ENCODE results near the gene SPTB.

SPTB gene

DNA sequence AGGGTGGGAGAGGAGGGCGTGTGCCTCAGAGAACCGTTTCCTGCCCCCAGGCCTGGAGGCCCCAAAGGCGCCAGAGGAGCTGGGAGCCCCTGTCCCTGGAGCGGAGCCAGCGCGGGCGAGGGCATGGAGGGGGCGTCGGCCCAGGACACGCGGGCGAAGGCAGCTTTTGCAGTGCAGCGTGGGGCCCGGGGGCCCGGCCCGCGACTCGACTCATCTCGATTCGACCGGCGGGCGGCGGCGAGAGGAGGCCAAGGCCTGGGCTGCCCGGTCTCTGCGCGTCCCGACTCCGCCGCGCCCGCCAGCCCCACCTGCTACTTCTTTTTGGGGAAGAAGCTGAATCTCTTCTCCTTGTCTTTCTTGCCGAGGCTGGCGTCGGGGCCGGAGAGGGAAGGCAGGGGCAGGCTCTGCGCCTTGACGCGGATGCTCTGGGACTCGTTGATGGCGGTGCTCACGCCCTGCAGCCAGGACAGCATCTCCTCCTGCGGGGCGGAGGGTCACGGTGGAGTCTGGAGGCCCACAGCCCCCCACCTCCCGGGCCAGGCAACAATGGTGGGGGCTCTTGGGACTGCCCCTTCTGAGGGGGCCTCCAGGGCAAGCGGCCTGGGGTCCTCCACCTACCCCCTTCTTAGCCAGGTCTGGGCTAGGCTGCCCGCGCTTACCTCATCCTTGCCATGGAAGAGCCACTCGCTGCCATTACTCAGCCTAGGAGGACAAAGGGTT, 130.6 kb downstream of the SPTB start:
- no peak for DNase-seq (ENCODE audit: low spot score)

DNA sequence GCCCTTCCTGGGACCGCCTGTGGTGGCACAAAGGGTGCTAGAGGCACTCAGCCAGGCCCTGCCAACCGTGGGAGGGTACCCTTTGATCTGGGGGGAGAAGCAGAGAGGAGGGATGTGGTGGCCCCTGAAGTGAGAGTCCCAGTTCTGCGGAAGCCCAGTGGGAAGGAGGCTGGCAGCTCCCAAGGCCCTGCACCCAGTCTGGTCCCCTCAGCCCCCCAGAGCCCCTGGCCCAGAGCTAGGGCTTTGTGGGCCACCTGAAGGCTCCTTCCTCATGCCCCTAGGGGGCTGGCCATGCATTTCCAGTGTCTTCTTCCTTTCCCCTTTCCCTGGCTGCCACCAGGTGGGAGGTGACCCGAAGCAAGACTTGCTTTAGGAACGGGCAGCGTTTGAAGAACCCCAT, 131.2 kb downstream of the SPTB start:
- DNase-seq (ENCODE audit: low spot score), result no peak

DNA sequence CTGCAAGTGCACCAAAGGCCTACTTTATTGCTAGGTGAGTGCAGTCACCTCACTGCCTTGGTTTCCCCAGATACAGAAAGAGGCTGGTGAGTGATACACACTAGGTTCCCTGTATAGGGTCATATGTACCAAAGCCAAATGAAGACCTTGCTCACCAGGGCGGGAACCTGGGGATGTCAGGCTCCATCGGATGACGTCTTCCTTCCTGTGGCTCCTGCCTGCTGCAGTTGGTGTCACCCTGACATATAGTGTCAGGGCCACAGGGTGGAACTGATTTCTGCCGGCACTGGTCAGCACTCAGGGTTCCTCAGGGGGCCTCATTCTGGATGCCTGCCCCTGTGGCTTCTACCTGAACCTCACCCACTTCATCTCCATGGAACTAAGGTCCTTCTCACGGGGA, 132.4 kb downstream of the SPTB start:
- no peak for DNase-seq (ENCODE audit: low spot score)

DNA sequence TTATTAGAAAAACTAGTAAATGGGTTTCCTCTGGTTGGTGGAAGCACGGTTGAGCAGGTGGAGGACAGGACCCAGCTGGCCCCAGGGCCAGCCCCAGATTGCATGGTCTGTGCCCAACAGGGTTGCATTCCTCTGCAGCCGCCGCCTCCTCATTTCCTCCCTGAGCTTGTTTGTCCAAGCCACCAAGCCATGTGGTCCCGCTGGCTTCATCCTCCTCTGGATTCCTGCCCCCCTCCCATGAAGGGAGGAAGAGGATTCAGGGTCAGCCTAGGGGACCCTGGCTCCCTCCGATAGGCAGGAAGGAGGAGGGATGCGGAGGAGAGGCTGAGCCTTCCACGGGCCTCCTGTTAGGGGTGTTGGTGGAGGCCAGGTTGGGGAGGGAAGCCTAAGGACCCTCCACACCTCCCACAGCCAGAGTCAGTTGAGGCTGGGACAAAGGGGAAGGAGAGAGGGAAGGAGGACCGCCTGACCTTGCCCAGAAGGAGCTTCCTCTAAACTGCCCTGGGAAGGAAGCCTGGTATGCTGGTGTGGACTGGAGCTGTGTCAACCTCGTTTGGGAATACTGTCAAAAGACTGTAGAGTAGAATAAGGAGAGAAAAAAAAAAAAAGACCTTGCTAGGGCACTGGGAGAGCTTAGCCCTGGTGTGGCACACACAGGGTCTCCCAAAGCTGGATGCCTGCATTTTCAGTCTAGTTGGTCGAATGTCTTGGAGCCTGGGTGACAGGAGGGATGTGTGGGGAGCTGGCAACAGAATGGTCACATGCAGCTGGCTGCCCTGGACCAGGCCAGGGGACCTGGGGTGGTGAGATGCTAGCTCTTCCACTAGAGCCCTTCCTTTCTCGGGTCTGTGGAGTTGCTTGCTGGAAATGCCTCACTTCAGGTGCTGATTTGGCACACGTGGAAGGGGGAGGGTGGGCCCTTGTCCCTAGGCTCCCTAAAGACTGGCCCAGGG, 133.1 kb downstream of the SPTB start:
- no peak for DNase-seq (ENCODE audit: low spot score)

DNA sequence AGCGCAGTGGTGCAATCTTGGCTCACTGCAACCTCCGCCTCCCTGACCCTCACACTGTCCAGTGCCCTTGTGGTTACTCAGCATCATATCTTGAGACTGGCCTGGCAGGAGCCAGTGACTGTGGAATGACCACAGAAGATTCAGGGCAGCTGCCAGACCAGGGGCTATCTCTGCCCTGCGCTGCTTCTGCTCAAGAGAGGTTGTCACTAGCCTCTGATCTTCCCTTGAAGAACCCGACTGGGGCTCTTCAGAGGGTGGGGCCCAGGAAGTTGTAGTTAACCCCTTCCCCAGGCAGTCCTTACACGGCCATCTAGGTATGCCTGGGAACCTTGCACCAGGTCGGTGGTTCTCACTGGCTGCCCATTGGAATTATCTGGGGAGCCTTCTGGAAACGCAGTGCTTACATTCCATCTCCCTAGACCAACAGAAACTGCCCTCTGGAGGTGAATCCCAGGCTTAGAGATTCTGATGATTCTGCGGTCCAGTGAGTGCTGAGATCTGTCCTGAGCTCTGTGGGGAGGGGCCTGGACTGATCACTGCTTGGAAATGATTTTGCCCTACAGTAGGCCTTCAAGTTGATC, 134.1 kb downstream of the SPTB start:
- DNase-seq (ENCODE audit: low spot score), result no peak

DNA sequence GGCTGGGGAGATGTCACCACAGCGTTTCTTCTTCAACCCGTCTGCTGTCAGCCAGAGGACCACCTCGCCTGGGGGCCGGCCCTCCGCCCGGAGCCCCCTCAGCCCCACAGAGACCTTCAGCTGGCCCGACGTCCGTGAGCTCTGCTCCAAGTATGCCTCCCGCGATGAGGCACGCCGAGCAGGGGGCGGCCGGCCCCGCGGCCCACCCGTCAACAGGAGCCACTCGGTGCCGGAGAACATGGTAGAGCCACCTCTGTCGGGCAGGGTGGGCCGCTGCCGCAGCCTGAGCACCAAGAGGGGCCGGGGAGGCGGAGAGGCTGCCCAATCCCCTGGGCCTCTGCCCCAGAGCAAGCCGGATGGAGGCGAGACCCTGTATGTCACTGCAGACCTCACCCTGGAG, 136.6 kb downstream of the SPTB start:
- DNase-seq (ENCODE audit: low spot score), result no peak

DNA sequence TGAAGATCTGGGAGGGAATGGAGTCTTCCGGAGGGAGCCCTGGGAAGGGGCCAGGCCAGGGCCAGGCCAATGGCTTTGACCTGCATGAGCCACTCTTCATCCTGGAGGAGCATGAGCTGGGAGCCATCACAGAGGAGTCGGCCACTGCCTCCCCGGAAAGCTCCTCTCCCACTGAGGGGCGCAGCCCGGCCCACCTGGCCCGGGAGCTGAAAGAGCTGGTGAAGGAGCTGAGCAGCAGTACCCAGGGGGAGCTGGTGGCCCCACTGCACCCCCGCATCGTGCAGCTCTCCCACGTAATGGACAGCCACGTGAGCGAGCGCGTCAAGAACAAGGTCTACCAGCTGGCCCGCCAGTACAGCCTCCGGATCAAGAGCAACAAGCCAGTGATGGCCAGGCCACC, 137.7 kb downstream of the SPTB start:
- no peak for DNase-seq (ENCODE audit: low spot score)

DNA sequence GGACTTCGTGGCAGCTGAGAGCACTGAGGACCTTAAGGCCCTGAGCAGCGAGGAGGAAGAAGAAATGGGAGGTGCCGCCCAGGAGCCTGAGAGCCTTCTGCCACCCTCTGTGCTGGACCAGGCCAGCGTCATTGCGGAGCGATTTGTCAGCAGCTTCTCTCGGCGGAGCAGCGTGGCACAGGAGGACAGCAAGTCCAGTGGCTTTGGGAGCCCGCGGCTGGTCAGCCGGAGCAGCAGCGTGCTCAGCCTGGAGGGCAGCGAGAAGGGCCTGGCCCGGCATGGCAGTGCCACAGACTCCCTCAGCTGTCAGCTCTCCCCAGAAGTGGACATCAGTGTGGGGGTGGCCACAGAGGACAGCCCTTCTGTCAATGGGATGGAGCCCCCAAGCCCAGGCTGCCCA, 138.5 kb downstream of the SPTB start:
- DNase-seq (ENCODE audit: low spot score), result no peak

DNA sequence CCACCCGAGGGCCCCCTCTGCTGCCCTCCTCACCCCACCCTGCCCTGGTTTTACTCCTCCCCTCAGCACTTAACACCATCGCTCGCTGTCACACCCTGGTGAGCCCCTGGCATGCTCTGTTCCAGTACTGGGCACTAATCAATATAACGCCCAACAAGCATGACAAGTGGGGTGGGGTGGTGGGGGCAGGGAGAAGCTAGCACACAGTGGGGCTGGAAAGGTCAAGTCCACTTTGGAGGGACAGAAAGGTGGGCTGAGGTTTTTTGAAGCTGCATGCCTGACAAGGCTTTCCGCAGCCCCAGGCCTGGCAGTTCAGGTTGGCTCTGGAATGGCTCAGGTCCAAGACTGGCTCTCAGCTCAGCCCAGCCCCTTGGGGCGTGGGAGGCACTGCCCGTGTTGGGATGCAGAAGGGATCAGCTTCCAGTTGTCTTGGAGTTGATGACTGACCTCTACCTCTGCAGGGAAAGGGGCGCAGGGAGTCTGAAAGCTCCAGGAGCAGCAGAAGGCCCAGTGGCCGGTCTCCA, 141.4 kb downstream of the SPTB start:
- DNase-seq (ENCODE audit: low spot score), result no peak

DNA sequence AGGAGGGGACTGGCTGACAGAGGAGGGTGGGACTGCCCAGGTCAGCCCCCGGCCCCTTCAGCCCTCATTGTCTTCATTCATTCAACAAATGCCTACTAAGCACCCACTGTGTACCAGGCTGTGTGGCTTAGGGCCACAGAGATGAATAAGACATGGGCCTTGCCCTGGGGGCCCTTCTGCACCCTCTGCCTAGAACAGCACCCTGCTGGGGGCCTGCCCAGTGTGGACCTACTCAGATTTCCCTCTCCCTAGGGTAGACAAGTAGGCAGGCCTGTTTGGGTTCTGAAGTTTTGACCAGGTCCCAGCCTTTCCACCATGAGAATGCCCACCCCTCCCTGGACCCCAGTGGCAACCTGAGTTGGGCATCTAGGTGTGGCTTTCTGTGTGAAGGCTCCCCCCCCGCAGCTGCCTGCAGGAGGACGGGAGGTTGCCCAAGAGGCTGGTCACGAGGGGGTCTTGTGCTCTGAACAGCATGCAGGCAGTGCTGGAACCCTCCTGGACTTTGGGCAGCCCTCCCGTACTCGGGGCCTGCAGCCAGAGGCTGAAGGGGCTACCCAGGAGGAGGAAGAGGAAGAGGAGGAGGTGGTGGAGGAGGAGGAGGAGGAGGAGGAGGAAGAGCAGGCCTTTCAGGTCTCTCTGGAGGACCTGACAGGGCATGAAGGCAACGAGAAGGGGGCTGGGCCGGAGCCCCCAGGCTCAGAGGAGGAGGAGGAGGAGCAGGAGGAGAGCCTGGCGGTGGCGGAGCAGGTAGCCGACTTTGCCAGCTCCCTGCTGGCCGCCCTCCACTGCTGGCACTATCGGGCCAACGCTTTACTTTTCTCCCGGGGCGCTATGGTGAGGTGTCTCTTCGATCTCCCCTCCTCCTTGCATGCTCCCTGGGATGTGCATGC, 142.1 kb downstream of the SPTB start:
- no peak for DNase-seq (ENCODE audit: low spot score)

DNA sequence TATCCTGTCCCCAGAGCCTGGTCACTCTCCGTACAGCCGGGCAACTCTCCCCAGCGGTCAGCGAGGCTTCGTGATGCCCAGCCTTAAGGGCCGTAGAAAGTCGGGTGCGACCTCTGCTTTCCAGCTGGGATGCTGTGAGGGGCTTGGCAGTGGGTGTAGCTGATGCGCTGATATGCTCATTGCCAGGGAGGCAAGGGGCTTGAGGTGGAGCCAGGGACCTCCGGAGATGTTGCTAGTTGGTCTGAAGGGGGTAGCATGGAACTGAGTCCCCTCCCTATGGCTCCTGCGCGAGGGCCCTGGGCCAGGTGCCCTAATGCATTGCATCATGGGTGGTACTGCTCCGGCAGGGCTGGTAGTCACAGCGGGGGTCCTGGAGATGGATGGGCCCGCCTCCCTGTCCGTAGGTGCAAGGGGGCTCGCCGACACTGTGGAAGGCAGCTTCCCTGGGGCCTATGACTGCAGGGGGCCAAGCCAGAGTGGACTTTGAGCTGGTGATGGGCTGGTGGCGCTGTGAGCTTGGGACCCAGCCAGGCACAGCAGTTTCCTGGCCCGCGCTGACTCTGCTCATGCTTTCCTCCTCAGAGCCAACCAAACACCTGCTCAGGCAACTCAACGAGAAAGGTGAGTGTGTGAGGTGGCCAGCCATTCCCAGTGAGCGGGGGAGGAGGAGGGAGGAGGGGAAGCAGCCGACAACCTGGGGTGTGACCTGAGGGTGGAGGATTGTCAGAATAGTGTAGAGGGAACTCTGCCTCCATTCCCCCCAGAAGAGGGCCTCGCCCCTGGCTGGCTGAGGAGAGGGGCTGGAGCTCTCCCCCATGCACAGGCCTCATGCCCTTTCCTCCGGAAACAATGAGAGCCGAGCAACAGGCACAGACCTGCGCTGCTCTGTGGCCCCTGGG, 143.2 kb downstream of the SPTB start:
- DNase-seq (ENCODE audit: low spot score), result no peak

DNA sequence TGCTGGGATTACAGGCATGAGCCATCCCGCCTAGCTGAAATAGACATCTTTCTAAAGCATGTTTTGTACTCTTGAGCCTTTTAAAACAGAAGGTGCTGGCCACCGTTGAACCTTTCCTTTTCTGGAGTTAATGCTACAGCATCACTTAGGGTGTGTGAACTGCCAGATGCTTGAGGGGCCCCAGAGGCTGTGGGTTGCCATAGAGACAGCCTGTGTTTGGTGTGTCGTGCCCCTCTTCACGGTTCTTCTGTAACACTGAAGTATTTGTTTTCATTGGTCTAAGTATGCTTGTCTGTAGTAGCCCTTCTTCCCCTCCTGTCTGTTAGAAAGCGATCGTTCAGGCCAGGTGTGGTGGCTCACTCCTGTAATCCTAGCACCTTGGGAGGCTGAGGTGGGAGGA, 144.7 kb downstream of the SPTB start:
- no peak for DNase-seq (ENCODE audit: low spot score)

DNA sequence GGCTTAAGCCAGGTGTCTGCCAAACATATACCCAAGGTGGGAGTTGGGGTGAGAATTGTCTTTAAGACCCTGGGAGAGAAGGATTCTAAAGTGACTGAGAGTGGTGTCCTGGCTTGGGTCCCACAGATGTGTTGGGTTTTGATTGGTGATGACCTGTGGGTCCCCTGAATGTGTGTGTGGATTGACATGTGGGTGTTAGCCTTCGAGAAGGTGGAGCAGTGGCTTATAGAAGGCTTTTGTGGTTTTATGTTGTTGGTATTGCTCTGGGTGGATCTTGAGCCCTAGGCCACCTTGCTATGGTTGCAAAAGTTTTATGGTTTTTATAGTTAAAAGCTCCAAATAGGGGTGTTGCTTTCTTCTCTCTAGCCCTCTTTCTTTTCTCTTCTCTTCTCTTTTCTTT, 145.8 kb downstream of the SPTB start:
- DNase-seq (ENCODE audit: low spot score), result no peak

DNA sequence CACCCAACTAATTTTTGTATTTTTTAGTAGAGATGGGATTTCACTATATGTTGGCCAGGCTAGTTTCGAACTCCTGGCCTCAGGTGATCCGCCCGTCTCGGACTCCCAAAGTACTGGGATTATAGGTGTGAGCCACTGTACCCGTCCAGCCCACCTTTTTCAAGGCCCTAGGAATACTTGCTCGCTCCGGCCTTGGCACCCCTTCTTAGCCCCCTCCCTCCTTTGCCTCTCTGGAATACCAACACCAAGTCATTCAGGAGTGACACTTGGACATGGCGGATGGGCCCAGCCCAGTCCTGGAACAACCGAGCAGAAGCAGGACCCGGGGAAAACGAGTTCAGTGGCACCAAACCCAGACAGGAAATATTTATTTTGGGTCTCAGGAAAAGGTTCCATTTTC, 146.4 kb downstream of the SPTB start:
- DNase-seq (ENCODE audit: low spot score), result no peak

DNA sequence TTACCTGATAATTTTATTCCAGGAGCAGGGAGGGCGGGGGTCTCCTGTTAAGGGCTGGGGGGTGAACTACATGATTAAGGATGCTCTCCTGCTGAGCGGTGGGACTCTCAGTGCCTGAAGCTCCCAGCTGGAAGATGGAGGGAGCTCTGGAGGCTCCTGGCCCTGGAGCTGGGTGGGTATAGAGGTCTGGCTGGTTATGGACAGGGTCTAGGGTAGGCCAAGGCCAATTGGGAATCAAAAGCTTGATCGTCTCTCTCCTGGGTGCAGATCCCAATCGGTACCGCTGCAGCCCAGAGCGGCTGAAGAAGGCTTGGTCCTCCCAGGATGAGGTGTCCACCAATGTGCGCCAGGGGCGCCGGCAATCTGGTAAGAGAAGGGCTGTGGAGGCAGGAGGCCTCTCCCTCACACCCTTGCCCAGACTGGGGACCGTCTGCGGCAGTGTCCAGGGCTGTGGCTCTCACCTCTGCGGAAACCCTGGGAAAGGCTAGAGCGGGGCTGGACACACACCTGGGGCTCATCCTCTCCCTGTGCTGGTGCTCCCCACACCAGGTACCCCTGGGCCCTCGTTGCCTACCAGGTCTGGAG, 147.1 kb downstream of the SPTB start:
- DNase-seq (ENCODE audit: low spot score), result no peak

DNA sequence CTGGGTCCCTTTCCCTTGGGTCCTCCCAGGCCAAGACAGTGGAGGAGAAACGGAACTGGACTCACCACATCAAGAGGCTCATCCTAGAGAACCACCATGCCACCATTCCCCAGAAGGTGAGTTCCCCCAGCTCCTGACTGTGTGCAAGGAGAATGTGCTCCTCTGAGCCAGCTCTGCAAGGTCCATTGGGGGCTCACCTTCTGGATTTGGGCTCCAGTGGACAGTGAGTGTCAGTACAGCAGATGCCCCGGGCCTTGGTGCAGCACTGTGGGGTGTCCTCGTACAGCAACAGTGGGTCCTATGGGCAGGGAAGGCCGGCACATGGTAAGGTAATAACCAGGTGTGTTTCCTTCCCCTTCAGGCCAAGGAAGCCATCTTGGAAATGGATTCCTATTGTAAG, 147.6 kb downstream of the SPTB start:
- no peak for DNase-seq (ENCODE audit: low spot score)

DNA sequence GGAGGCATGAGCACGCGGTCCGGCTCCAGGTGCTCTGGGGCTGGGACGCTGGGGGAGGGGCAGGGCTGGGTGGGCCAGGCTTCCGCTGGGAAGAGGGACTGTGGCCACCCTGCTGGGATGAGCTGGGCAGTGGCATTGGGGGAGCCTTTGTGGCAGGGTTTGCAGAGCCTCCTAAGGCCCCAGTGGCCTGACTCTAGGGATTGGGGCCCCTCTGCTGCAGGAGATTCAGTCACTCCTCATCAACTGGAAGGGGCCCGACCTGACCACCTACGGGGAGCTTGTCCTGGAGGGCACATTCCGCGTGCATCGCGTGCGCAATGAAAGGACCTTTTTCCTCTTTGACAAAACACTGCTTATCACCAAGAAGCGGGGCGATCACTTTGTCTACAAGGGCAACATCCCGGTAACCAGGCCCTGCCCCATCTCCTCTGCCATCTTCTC, 148.5 kb downstream of the SPTB start:
- DNase-seq (ENCODE audit: low spot score), result no peak

DNA sequence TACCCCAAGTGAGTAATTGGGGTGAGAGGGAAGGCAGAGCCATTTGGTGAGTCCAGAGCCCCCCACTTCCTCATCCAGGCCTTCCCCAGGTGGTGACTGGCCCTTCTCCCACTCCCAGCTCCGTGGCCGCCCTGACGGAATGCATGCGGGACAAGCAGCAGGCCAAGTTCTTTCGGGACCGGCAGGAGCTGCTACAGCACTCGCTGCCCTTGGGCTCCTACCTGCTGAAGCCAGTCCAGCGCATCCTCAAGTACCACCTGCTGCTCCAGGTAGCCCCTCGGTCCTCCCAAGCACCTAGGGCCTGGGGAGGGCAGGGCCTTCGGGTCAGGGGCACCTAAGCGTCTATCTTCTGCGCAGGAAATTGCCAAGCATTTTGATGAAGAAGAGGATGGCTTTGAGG, 149.0 kb downstream of the SPTB start:
- DNase-seq (ENCODE audit: low spot score), result no peak

DNA sequence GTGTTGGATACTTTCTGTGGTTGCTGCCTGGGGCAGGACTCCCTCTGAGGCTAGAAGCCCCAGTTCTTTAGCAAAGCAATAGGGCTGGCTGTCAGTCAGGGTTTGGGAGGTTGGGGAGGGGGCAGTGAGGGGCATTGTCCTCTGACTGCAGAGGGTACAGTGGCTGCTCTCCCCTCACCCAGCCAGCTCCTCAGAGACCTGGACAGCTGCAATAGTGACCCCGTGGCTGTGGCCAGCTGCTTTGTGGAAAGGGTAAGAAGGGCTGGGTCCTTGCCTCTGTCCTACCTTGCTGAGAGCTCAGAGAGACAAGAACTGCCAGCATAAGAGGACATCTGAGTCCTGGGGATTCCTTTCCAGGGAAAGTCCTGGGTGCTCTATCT, 149.7 kb downstream of the SPTB start:
- no peak for DNase-seq (ENCODE audit: low spot score)

DNA sequence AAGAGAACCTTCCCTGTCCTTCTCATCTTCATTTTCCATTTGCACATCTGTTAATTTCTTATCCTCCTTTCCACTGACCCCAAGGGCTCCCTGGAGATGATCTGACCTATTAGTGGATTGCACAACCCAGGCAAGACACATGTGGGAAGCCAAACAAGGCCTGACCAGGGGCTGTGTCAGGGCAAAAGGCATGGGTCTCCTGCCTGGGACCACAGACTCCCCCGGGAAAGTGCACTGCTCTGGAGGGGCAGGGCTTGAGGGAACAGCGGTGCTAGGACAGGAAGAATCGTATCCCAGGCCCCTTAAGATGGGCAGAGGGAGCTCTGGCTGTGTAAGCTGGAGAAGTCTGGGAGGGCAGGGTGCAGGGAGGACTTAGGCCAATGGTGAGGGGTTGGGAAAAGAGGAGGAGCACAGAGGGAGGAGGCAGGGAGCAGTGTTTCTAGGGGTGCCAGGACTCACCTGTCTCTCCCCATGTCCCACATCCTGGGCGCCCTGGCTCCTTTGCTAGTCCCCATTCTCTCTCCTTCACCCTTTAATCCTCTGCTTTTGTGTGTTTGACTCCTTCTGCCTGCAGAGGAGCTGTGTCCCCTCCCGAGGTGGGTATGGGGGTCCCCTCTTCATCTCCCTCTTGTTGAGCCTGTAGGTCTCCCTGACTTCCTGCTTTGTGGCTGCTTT, 150.2 kb downstream of the SPTB start:
- DNase-seq (ENCODE audit: low spot score), result no peak
